Inferior parietal cortex (tissue), 1 donor: ENCODE measurements around the gene SMAD6.
"Not testable (repeated sequence)": the region's sequence is repeated elsewhere in the genome, so short reads cannot be mapped to it uniquely, and the experiment has no call there.

Experiments used
- DNase-seq: peaks from one replicate; pipeline ENCODE4 v3.0.0-alpha.2; 2016; ENCODE audit errors: extremely low spot score

The SMAD6 gene

GRCh38 chr15:66825139-66825538, 123.1 kb downstream of the SMAD6 start:
- no peak for DNase-seq

- no peak for DNase-seq
These were observed 123.7 kb downstream of the SMAD6 start for GRCh38 chr15:66825731-66826130.

GRCh38 chr15:66826507-66826906, 124.5 kb downstream of the SMAD6 start:
- DNase-seq: no peak

GRCh38 chr15:66827039-66827697, 125.1 kb downstream of the SMAD6 start:
- DNase-seq: no peak

- no peak for DNase-seq
These were observed 125.6 kb downstream of the SMAD6 start for GRCh38 chr15:66827698-66828055.

- DNase-seq: not testable (repeated sequence)
These were observed 126.9 kb downstream of the SMAD6 start for GRCh38 chr15:66828817-66829541.

GRCh38 chr15:66829551-66830121, 127.6 kb downstream of the SMAD6 start:
- no peak for DNase-seq

- no peak for DNase-seq
These were observed 128.3 kb downstream of the SMAD6 start for GRCh38 chr15:66830358-66830757.

- no peak for DNase-seq
These were observed 128.8 kb downstream of the SMAD6 start for GRCh38 chr15:66830823-66831222.

- no peak for DNase-seq
These were observed 129.3 kb downstream of the SMAD6 start for GRCh38 chr15:66831289-66831688.

- DNase-seq: no peak
These were observed 129.9 kb downstream of the SMAD6 start for GRCh38 chr15:66831801-66832390.
